ENCODE measurements around the gene ADGRF1. TPM values are rescaled to one million over a fixed set of nuclear protein-coding genes. Genes with fewer than 3 reads are reported as not detected.

Gene ADGRF1
- total RNA-seq, 1 experiment from 2014 or later = 39.6 TPM

DNA sequence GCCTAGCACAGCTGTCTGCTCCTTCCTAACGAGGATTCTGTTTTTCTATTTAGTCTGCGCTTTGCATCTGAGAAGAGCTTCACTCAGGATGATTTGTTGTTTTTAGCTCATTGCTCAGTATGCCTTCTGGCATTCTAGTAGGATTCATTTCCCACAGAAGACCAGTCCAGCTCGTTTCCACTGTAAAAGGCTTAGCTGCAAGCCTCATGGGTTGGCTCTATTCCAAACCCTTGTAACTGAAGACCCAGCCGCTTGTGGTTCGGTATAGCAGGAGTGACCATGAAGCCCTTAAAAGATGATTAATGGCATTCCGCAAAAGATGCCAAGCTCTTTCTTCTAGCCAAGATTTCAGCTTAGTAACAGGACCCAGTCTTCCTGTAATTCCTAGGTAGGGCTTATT lies 7.2 kb downstream of the ADGRF1 start:
- Histone ChIP-seq H3K9me3 (ENCODE audit: control insufficient read depth in 1 of 2, insufficient read depth in 1 of 2, low read depth in 1 of 2, low read length in 2 of 2) (no peaks in the 10 kb centered on the region), H3K36me3 (ENCODE audit: control insufficient read depth in 1 of 2, insufficient read depth in 2 of 2, low read length in 2 of 2) (peaks cover 0 to 4% of the 10 kb centered on the region in 2 experiments; a peak in 1 of 4 replicates), H3K9me2 (ENCODE audit: insufficient read depth) (no peaks in the 10 kb centered on the region), H4K20me1 (ENCODE audit: insufficient read depth) (no peaks in the 10 kb centered on the region), H3K4me2 (ENCODE audit: low read length) (peak overlapping the region; percentile 72), H2AFZ (ENCODE audit: low read depth, low read length, poor library complexity, severe bottlenecking) (no peak overlapping the region), H3K27ac (ENCODE audit: low read depth, low read length) (peak overlapping the region; percentile 63), H3K79me2 (ENCODE audit: insufficient read depth, low read length) (peaks cover 93% of the 10 kb centered on the region), H3K27me3 (ENCODE audit: insufficient read depth, low read length) (no peaks in the 10 kb centered on the region), H3K9ac (ENCODE audit: low read length) (peak overlapping the region; percentile 53), H3K4me1 (ENCODE audit: control insufficient read depth in 1 of 2, insufficient read depth in 2 of 2, low read length in 2 of 2) (peaks cover 38 to 64% of the 10 kb centered on the region in 2 experiments), H3K4me3 (replicated peaks in 1 of 2; ENCODE audit: low read depth in 1 of 2, low read length in 2 of 2) (peak overlapping the region in 1 of 2 experiments; percentile 23; a peak in 2 of 4 replicates)
- POLR2A ChIA-PET = interaction anchor here (0.8 to 3.5 kb wide), 6 partner anchors 9 to 443 kb away, joined by 3 to 24 read pairs (median 4); partner anchors contain the start of gene CD2AP
- CTCF ChIA-PET = interaction anchor here (0.9 to 2.1 kb wide), 3 partner anchors 12 to 186 kb away, joined by 3 to 8 read pairs (median 3); no protein-coding TSS in a partner anchor
- RAD21 ChIA-PET (ENCODE audit: low non-redundant PET in 1 of 2, low total read pairs in 2 of 2, uncharacterized antibody in 2 of 2, unreplicated experiment in 2 of 2) = interaction anchor here in 1 of 2 experiments (0.7 kb wide), 1 partner anchor 186 kb away, joined by 3 read pairs; no protein-coding TSS in a partner anchor
- peak; percentile 86 for ATAC-seq
- no TSS peak for BruUV-seq (replicated peaks)
- intact Hi-C loops (cut with micrococcal nuclease) = no loop called here
- peak; percentile 93 for DNase-seq (ENCODE audit: low read depth, low spot score)
- peak; percentile 76 for TF ChIP-seq CEBPB (IDR thresholded peaks at IDR 0.05; ENCODE audit: low read depth)
- peak; percentile 29; the same call in 1 of the 2 replicates for TF ChIP-seq SRF (IDR thresholded peaks at IDR 0.05; ENCODE audit: low read depth)
- TF ChIP-seq TCF7L2 (IDR thresholded peaks at IDR 0.05; ENCODE audit: borderline replicate concordance, extremely low read depth, insufficient read depth, insufficient read length) = peak; percentile 86
- TF ChIP-seq EGR1 (IDR thresholded peaks at IDR 0.05; ENCODE audit: low read depth) = no peak
- TF ChIP-seq ZFX (IDR thresholded peaks at IDR 0.05) = no peak
- TF ChIP-seq, protein P1, sequence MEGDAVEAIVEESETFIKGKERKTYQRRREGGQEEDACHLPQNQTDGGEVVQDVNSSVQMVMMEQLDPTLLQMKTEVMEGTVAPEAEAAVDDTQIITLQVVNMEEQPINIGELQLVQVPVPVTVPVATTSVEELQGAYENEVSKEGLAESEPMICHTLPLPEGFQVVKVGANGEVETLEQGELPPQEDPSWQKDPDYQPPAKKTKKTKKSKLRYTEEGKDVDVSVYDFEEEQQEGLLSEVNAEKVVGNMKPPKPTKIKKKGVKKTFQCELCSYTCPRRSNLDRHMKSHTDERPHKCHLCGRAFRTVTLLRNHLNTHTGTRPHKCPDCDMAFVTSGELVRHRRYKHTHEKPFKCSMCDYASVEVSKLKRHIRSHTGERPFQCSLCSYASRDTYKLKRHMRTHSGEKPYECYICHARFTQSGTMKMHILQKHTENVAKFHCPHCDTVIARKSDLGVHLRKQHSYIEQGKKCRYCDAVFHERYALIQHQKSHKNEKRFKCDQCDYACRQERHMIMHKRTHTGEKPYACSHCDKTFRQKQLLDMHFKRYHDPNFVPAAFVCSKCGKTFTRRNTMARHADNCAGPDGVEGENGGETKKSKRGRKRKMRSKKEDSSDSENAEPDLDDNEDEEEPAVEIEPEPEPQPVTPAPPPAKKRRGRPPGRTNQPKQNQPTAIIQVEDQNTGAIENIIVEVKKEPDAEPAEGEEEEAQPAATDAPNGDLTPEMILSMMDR (IDR thresholded peaks at IDR 0.05 in 2 of 3, conservative IDR thresholded peaks at IDR 0.05 in 1 of 3; ENCODE audit: borderline replicate concordance in 1 of 3, insufficient read depth in 1 of 3, low read depth in 2 of 3, low read length in 2 of 3) = no peak
- TF ChIP-seq, protein P2, sequence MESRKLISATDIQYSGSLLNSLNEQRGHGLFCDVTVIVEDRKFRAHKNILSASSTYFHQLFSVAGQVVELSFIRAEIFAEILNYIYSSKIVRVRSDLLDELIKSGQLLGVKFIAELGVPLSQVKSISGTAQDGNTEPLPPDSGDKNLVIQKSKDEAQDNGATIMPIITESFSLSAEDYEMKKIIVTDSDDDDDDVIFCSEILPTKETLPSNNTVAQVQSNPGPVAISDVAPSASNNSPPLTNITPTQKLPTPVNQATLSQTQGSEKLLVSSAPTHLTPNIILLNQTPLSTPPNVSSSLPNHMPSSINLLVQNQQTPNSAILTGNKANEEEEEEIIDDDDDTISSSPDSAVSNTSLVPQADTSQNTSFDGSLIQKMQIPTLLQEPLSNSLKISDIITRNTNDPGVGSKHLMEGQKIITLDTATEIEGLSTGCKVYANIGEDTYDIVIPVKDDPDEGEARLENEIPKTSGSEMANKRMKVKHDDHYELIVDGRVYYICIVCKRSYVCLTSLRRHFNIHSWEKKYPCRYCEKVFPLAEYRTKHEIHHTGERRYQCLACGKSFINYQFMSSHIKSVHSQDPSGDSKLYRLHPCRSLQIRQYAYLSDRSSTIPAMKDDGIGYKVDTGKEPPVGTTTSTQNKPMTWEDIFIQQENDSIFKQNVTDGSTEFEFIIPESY (IDR thresholded peaks at IDR 0.05; ENCODE audit: extremely low read depth, insufficient replicate concordance, low read length) = peak; percentile 20
- TF ChIP-seq, protein P3, sequence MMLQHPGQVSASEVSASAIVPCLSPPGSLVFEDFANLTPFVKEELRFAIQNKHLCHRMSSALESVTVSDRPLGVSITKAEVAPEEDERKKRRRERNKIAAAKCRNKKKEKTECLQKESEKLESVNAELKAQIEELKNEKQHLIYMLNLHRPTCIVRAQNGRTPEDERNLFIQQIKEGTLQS (IDR thresholded peaks at IDR 0.05) = no peak
- TF ChIP-seq POLR2AphosphoS5 (IDR thresholded peaks at IDR 0.05; ENCODE audit: low read depth, low read length) = peak; percentile 58
- TF ChIP-seq JUND (IDR thresholded peaks at IDR 0.05) = peak; percentile 81
- TF ChIP-seq SP1 (IDR thresholded peaks at IDR 0.05; ENCODE audit: low read depth) = peak; percentile 90
- peak; percentile 92 for TF ChIP-seq SIN3A (IDR thresholded peaks at IDR 0.05; ENCODE audit: low read depth)
- TF ChIP-seq CBX3 (IDR thresholded peaks at IDR 0.05; ENCODE audit: low read depth) = peak; percentile 94
- TF ChIP-seq EZH2 (IDR thresholded peaks at IDR 0.05) = no peak
- TF ChIP-seq, protein P4, sequence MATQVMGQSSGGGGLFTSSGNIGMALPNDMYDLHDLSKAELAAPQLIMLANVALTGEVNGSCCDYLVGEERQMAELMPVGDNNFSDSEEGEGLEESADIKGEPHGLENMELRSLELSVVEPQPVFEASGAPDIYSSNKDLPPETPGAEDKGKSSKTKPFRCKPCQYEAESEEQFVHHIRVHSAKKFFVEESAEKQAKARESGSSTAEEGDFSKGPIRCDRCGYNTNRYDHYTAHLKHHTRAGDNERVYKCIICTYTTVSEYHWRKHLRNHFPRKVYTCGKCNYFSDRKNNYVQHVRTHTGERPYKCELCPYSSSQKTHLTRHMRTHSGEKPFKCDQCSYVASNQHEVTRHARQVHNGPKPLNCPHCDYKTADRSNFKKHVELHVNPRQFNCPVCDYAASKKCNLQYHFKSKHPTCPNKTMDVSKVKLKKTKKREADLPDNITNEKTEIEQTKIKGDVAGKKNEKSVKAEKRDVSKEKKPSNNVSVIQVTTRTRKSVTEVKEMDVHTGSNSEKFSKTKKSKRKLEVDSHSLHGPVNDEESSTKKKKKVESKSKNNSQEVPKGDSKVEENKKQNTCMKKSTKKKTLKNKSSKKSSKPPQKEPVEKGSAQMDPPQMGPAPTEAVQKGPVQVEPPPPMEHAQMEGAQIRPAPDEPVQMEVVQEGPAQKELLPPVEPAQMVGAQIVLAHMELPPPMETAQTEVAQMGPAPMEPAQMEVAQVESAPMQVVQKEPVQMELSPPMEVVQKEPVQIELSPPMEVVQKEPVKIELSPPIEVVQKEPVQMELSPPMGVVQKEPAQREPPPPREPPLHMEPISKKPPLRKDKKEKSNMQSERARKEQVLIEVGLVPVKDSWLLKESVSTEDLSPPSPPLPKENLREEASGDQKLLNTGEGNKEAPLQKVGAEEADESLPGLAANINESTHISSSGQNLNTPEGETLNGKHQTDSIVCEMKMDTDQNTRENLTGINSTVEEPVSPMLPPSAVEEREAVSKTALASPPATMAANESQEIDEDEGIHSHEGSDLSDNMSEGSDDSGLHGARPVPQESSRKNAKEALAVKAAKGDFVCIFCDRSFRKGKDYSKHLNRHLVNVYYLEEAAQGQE (IDR thresholded peaks at IDR 0.05; ENCODE audit: low read depth) = no peak
- no peak for TF ChIP-seq EZH2phosphoT487 (IDR thresholded peaks at IDR 0.05; ENCODE audit: borderline replicate concordance)
- peak; percentile 47; the same call in 1 of the 2 replicates for TF ChIP-seq FOSL1 (IDR thresholded peaks at IDR 0.05; ENCODE audit: low read depth)
- TF ChIP-seq, protein P5, sequence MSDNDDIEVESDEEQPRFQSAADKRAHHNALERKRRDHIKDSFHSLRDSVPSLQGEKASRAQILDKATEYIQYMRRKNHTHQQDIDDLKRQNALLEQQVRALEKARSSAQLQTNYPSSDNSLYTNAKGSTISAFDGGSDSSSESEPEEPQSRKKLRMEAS (IDR thresholded peaks at IDR 0.05) = peak; percentile 78
- no peak for TF ChIP-seq POLR2A (IDR thresholded peaks at IDR 0.05; ENCODE audit: borderline replicate concordance, extremely low read depth, insufficient read depth, insufficient read length)
- TF ChIP-seq RAD21 (IDR thresholded peaks at IDR 0.05; ENCODE audit: low read depth) = peak; percentile 28
- TF ChIP-seq ELF1 (IDR thresholded peaks at IDR 0.05; ENCODE audit: borderline replicate concordance, low read depth) = no peak; the same call in 1 of the 2 replicates
